HEK293 (cell line): Measurements from ENCODE around the gene CDC14A.

ENCODE experiments used
- ATF2 ChIP-seq: fragments of 450-650 bp; formaldehyde crosslinking; IDR thresholded peaks from 2 replicates; pipeline ENCODE4 v1.5.1; 2016; ENCODE audit warnings: missing biosample characterization, missing genetic modification characterization, low read depth
- BCL11A ChIP-seq: fragments of 450-650 bp; formaldehyde crosslinking; IDR thresholded peaks from 2 replicates; pipeline ENCODE4 v1.5.1; 2016; ENCODE audit warnings: low read depth, missing biosample characterization, missing genetic modification characterization
- CTCF ChIP-seq: fragments of 450-650 bp; formaldehyde crosslinking; IDR thresholded peaks from 2 replicates; pipeline ENCODE4 v1.5.1; 2016; ENCODE audit warnings: missing biosample characterization, missing genetic modification characterization
- PBX3 ChIP-seq: sonication (generic); formaldehyde crosslinking; IDR thresholded peaks from 2 replicates; pipeline ENCODE4 v1.8.1; 2022; ENCODE audit warnings: mild to moderate bottlenecking, moderate library complexity, missing genetic modification reagents
- TCF7L2 ChIP-seq: IDR thresholded peaks from 2 replicates; pipeline ENCODE4 v1.6.1; 2011; ENCODE audit warnings: low read depth, mild to moderate bottlenecking, inconsistent platforms, low read length, moderate library complexity, borderline replicate concordance
- ZNF202 ChIP-seq: fragments of 450-650 bp; formaldehyde crosslinking; IDR thresholded peaks from 2 replicates; pipeline ENCODE4 v1.5.1; 2016; ENCODE audit warnings: missing biosample characterization, missing genetic modification characterization, borderline replicate concordance
- ZNF48 ChIP-seq: fragments of 450-650 bp; formaldehyde crosslinking; IDR thresholded peaks from 2 replicates; pipeline ENCODE4 v1.5.1; 2016; ENCODE audit warnings: missing biosample characterization, missing genetic modification characterization
- ZNF501 ChIP-seq: fragments of 450-650 bp; formaldehyde crosslinking; IDR thresholded peaks from 2 replicates; pipeline ENCODE4 v1.5.1; 2016; ENCODE audit warnings: missing biosample characterization, missing genetic modification characterization
- ZNF549 ChIP-seq: fragments of 450-650 bp; IDR thresholded peaks from 2 replicates; pipeline ENCODE4 v1.5.1; 2018; ENCODE audit warnings: missing biosample characterization, missing genetic modification characterization, mild to moderate bottlenecking, inconsistent platforms, moderate library complexity
- ZNF558 ChIP-seq: fragments of 450-650 bp; formaldehyde crosslinking; IDR thresholded peaks from 2 replicates; pipeline ENCODE4 v1.5.1; 2016; ENCODE audit warnings: missing biosample characterization, missing genetic modification characterization
- ZNF561 ChIP-seq: fragments of 450-650 bp; IDR thresholded peaks from 2 replicates; pipeline ENCODE4 v1.5.1; 2018; ENCODE audit warnings: missing biosample characterization, missing genetic modification characterization, borderline replicate concordance
- ZNF654 ChIP-seq: fragments of 450-650 bp; formaldehyde crosslinking; IDR thresholded peaks from 2 replicates; pipeline ENCODE4 v1.5.1; 2016; ENCODE audit warnings: low read depth, missing biosample characterization, missing genetic modification characterization
- ZSCAN30 ChIP-seq: fragments of 450-650 bp; IDR thresholded peaks from 2 replicates; pipeline ENCODE4 v1.5.1; 2018; ENCODE audit warnings: missing biosample characterization, mild to moderate bottlenecking, missing genetic modification characterization, moderate library complexity

- no peak for TF ChIP-seq ZNF48 (tag by site-specific recombination)
- no peak for TF ChIP-seq CTCF (tag by site-specific recombination)
- TF ChIP-seq PBX3 (CRISPR knock-in tag), result no peak
- TF ChIP-seq ATF2 (tag by site-specific recombination), result no peak
- TF ChIP-seq ZSCAN30 (tag by site-specific recombination), result no peak
- TF ChIP-seq ZNF501 (tag by site-specific recombination), result no peak
- no peak for TF ChIP-seq BCL11A
- TF ChIP-seq ZNF202 (tag by site-specific recombination), result no peak
- TF ChIP-seq TCF7L2, result no peak
- TF ChIP-seq ZNF561 (tag by site-specific recombination), result no peak
- TF ChIP-seq ZNF654, result no peak
- no peak for TF ChIP-seq ZNF558
- TF ChIP-seq ZNF549 (tag by site-specific recombination), result no peak
These were observed 42.0 kb downstream of the CDC14A start for GRCh38 chr1:100394285-100394684.
